NB4 (cell line): Measurements from ENCODE around the gene FAM47E.

Experiments used
- DNase-seq: peaks from one replicate; pipeline ENCODE4 v3.0.0; 2010; ENCODE audit warnings: low read depth
- H3K4me3 ChIP-seq: one replicate; pipeline ENCODE4 v1.5.1; 2011; ENCODE audit warnings: mild to moderate bottlenecking, low read depth, low read length, moderate library complexity
- CTCF ChIP-seq: IDR thresholded peaks from one replicate; pipeline ENCODE4 v1.5.1; 2012; ENCODE audit warnings: low read depth, low read length
- MAX ChIP-seq: IDR thresholded peaks from 2 replicates; pipeline ENCODE4 v1.6.1; 2011; ENCODE audit warnings: low read depth, low read length
- MYC ChIP-seq: IDR thresholded peaks from 2 replicates; pipeline ENCODE4 v1.6.1; 2011; ENCODE audit warnings: low read depth, low read length
- POLR2A ChIP-seq: IDR thresholded peaks from 2 replicates; pipeline ENCODE4 v1.6.1; 2011; ENCODE audit warnings: mild to moderate bottlenecking; ENCODE audit not compliant: insufficient read length; ENCODE audit errors: extremely low read depth

Gene FAM47E

GRCh38 chr4:76250962-76251361 is 559 bp upstream of the FAM47E start:
- no peak overlapping the region for H3K4me3 ChIP-seq
- no peak for DNase-seq
- TF ChIP-seq MYC (no peak), MAX (no peak), POLR2A (no peak), CTCF (no peak)

GRCh38 chr4:76252271-76252653 is 741 bp downstream of the FAM47E start:
- no peak overlapping the region for H3K4me3 ChIP-seq
- TF ChIP-seq POLR2A (no peak), MYC (no peak), MAX (no peak), CTCF (no peak)
- no peak for DNase-seq

- no peak for TF ChIP-seq MAX
- TF ChIP-seq MYC, result no peak
- no peak for TF ChIP-seq POLR2A
- no peak for TF ChIP-seq CTCF
- no peak for DNase-seq
- no peak overlapping the region for H3K4me3 ChIP-seq
These were observed 2.0 kb downstream of the FAM47E start for GRCh38 chr4:76253511-76253910.

GRCh38 chr4:76256032-76256431 is 4.5 kb downstream of the FAM47E start:
- TF ChIP-seq CTCF (no peak), POLR2A (no peak), MYC (no peak), MAX (no peak)
- no peak for DNase-seq
- H3K4me3 ChIP-seq, result no peak overlapping the region

GRCh38 chr4:76256968-76257367 is 5.4 kb downstream of the FAM47E start:
- DNase-seq, result no peak
- H3K4me3 ChIP-seq, result no peak overlapping the region
- TF ChIP-seq CTCF (no peak), MAX (no peak), MYC (no peak), POLR2A (no peak)

GRCh38 chr4:76257824-76258223 is 6.3 kb downstream of the FAM47E start:
- TF ChIP-seq MYC (no peak), CTCF (no peak), POLR2A (no peak), MAX (no peak)
- no peak overlapping the region for H3K4me3 ChIP-seq
- DNase-seq, result no peak
